H1 (cell line): ENCODE results near the gene PRDM15. TPM values are rescaled to one million over a fixed set of nuclear protein-coding genes. Genes with fewer than 3 reads are reported as not detected.

Experiments
- CTCF ChIA-PET: fragments of 300-600 bp; sonication (Branson Sonifier 250); formaldehyde crosslinking; loops from one replicate; lab custom pipeline; 2021; ENCODE audit not compliant: partially characterized antibody; lab: Charles Lee
- POLR2A ChIA-PET: fragments of 300-600 bp; sonication (Branson Sonifier 250); formaldehyde crosslinking; loops from one replicate; lab custom pipeline; 2021; ENCODE audit warnings: inconsistent platforms; ENCODE audit not compliant: partially characterized antibody; lab: Charles Lee
- DNase-seq, 2 experiments: peaks; one replicate each; pipeline versions ENCODE4 v3.0.0 to v3.0.0-alpha.2; 2010 to 2022; ENCODE audit warnings: low spot score in 2 of 2, low read depth in 1 of 2, mixed read lengths in 1 of 2
- FAIRE-seq: peaks from 2 replicates; lab custom pipeline; 2011; peaks lifted over from hg19 to GRCh38; lab: Jason Lieb, UNC
- H2AFZ ChIP-seq: 2 replicates; pipeline ENCODE4 v1.8.1; 2012; ENCODE audit warnings: low read length, inconsistent platforms
- H2AK5ac ChIP-seq: 2 replicates; pipeline ENCODE4 v1.6.1; 2013; ENCODE audit warnings: low read depth, low read length
- H2BK120ac ChIP-seq: replicated peaks from 2 replicates; pipeline ENCODE3; 2013; ENCODE audit warnings: low read depth, low read length, inconsistent platforms
- H2BK12ac ChIP-seq: 2 replicates; pipeline ENCODE4 v1.6.1; 2013; ENCODE audit warnings: low read depth, low read length
- H2BK15ac ChIP-seq: 2 replicates; pipeline ENCODE4 v1.6.1; 2013; ENCODE audit warnings: low read length
- H2BK20ac ChIP-seq: 2 replicates; pipeline ENCODE4 v1.6.1; 2013; ENCODE audit warnings: low read length
- H2BK5ac ChIP-seq: 2 replicates; pipeline ENCODE4 v1.6.1; 2013; ENCODE audit warnings: low read depth, low read length
- H3K14ac ChIP-seq: 2 replicates; pipeline ENCODE4 v1.6.1; 2013; ENCODE audit warnings: inconsistent platforms; ENCODE audit not compliant: insufficient read length
- H3K18ac ChIP-seq: 2 replicates; pipeline ENCODE4 v1.6.1; 2013; ENCODE audit warnings: low read length; ENCODE audit errors: extremely low read depth
- H3K23ac ChIP-seq: 2 replicates; pipeline ENCODE4 v1.6.1; 2013; ENCODE audit warnings: inconsistent platforms; ENCODE audit not compliant: insufficient read length
- H3K23me2 ChIP-seq: 2 replicates; pipeline ENCODE4 v1.6.1; 2013; ENCODE audit warnings: low read depth, low read length
- H3K27ac ChIP-seq: 2 replicates; pipeline ENCODE4 v1.6.1; 2011; ENCODE audit warnings: low read depth, low read length, inconsistent platforms
- H3K27me3 ChIP-seq, 4 experiments: replicated peaks in 1 of 4; 1 replicate in 1 of 4; 2 replicates in 3 of 4; pipeline versions ENCODE4 v1.6.1 to v1.8.1; 2011 to 2013; ENCODE audit warnings: low read length in 3 of 4, mild to moderate bottlenecking in 3 of 4, inconsistent platforms in 2 of 4, mixed read lengths in 2 of 4, moderate library complexity in 1 of 4; ENCODE audit not compliant: control insufficient read depth in 3 of 4, insufficient read depth in 3 of 4; ENCODE audit errors: extremely low read depth in 1 of 4
- H3K36me3 ChIP-seq, 4 experiments: 2 replicates each; pipeline versions ENCODE4 v1.6.1 to v1.8.1; 2011 to 2013; ENCODE audit warnings: mild to moderate bottlenecking in 4 of 4, low read length in 3 of 4, moderate library complexity in 2 of 4, control low read depth in 1 of 4, inconsistent platforms in 1 of 4; ENCODE audit not compliant: insufficient read depth in 4 of 4, control insufficient read depth in 2 of 4
- H3K4ac ChIP-seq: replicated peaks from 2 replicates; pipeline ENCODE3; 2013; ENCODE audit warnings: low read length, low read depth, mixed read lengths, inconsistent platforms; ENCODE audit not compliant: insufficient read length
- H3K4me1 ChIP-seq, 4 experiments: replicated peaks in 1 of 4; 1 replicate in 1 of 4; 2 replicates in 3 of 4; pipeline versions ENCODE4 v1.6.1 to v1.8.1; 2011 to 2013; ENCODE audit warnings: low read length in 3 of 4, inconsistent platforms in 2 of 4, mixed read lengths in 1 of 4; ENCODE audit not compliant: insufficient read depth in 4 of 4, control insufficient read depth in 3 of 4
- H3K4me2 ChIP-seq, 2 experiments: 2 replicates each; pipeline versions ENCODE4 v1.6.1 to v1.8.1; 2011 to 2013; ENCODE audit warnings: low read depth in 2 of 2, low read length in 2 of 2, control low read depth in 1 of 2, inconsistent platforms in 1 of 2, mild to moderate bottlenecking in 1 of 2; ENCODE audit not compliant: insufficient read depth in 1 of 2
- H3K4me3 ChIP-seq, 4 experiments: fragments of 200-600, 300-600 bp in 1 of 4; sonication (generic), shearing (Covaris generic), sonication (Bioruptor Twin) in 1 of 4; 2 replicates each; pipeline versions ENCODE4 v1.5.1 to v1.8.1; 2011 to 2016; ENCODE audit warnings: low read length in 4 of 4, low read depth in 3 of 4, control low read depth in 2 of 4, inconsistent platforms in 2 of 4, mild to moderate bottlenecking in 2 of 4, mixed read lengths in 1 of 4, moderate library complexity in 1 of 4; ENCODE audit not compliant: insufficient read depth in 2 of 4; ENCODE audit errors: extremely low read depth in 1 of 4
- H3K56ac ChIP-seq: replicated peaks from 2 replicates; pipeline ENCODE3; 2013; ENCODE audit warnings: low read depth, mild to moderate bottlenecking, mixed read lengths, low read length, inconsistent platforms; ENCODE audit not compliant: insufficient read length
- H3K79me1 ChIP-seq: 2 replicates; pipeline ENCODE4 v1.6.1; 2013; ENCODE audit warnings: low read depth, low read length, control low read depth
- H3K79me2 ChIP-seq, 2 experiments: 2 replicates each; pipeline versions ENCODE4 v1.6.1 to v1.8.1; 2012 to 2013; ENCODE audit warnings: low read length in 2 of 2, mild to moderate bottlenecking in 2 of 2, inconsistent platforms in 1 of 2; ENCODE audit not compliant: insufficient read depth in 2 of 2, control insufficient read depth in 1 of 2
- H3K9ac ChIP-seq, 4 experiments: replicated peaks in 1 of 4; 1 replicate in 1 of 4; 2 replicates in 3 of 4; pipeline versions ENCODE4 v1.6.1 to v1.8.1; 2011 to 2013; ENCODE audit warnings: low read depth in 3 of 4, low read length in 3 of 4, control low read depth in 2 of 4, mild to moderate bottlenecking in 2 of 4, moderate library complexity in 2 of 4, inconsistent platforms in 1 of 4; ENCODE audit errors: extremely low read depth in 1 of 4
- H3K9me3 ChIP-seq, 2 experiments: 2 replicates each; pipeline versions ENCODE4 v1.6.1 to v1.8.1; 2012 to 2013; ENCODE audit warnings: mild to moderate bottlenecking in 2 of 2, moderate library complexity in 2 of 2, control low read depth in 1 of 2, inconsistent platforms in 1 of 2, low read depth in 1 of 2, low read length in 1 of 2, mixed read lengths in 1 of 2; ENCODE audit not compliant: insufficient read depth in 2 of 2
- H4K20me1 ChIP-seq, 2 experiments: replicated peaks in 1 of 2; 2 replicates each; pipeline versions ENCODE3 to v1.8.1; 2011 to 2013; ENCODE audit warnings: inconsistent platforms in 2 of 2, low read length in 2 of 2, mild to moderate bottlenecking in 1 of 2; ENCODE audit not compliant: insufficient read depth in 2 of 2, control insufficient read depth in 1 of 2
- H4K5ac ChIP-seq: 2 replicates; pipeline ENCODE4 v1.6.1; 2013; ENCODE audit warnings: low read length, low read depth, mixed read lengths, inconsistent platforms; ENCODE audit not compliant: insufficient read length
- H4K8ac ChIP-seq: 2 replicates; pipeline ENCODE4 v1.8.0; 2013; ENCODE audit warnings: mild to moderate bottlenecking, moderate library complexity, low read length, inconsistent platforms; ENCODE audit not compliant: insufficient read depth; ENCODE audit errors: extremely low read depth
- H4K91ac ChIP-seq: replicated peaks from 2 replicates; pipeline ENCODE3; 2013; ENCODE audit warnings: low read length, mixed read lengths, inconsistent platforms; ENCODE audit not compliant: insufficient read length
- BACH1 ChIP-seq: IDR thresholded peaks from 2 replicates; pipeline ENCODE4 v1.6.1; 2012; ENCODE audit warnings: low read length, improper control_type of control experiment
- EP300 ChIP-seq, 2 experiments: IDR thresholded peaks; 1 replicate in 1 of 2; 2 replicates in 1 of 2; pipeline ENCODE4 v1.6.1; 2011 to 2012; ENCODE audit warnings: low read depth in 2 of 2, low read length in 2 of 2, mild to moderate bottlenecking in 2 of 2, borderline replicate concordance in 1 of 2, inconsistent platforms in 1 of 2, moderate library complexity in 1 of 2
- HDAC6 ChIP-seq: IDR thresholded peaks from one replicate; pipeline ENCODE4 v1.7.1; 2012; ENCODE audit warnings: low read depth, mild to moderate bottlenecking, inconsistent platforms, low read length, moderate library complexity
- KDM1A ChIP-seq: fragments of 200-600, 300-600 bp; sonication (generic); IDR thresholded peaks from 2 replicates; pipeline ENCODE4 v1.7.1; 2016; ENCODE audit warnings: mild to moderate bottlenecking, low read length, borderline replicate concordance
- MAFK ChIP-seq: IDR thresholded peaks from 2 replicates; pipeline ENCODE4 v1.6.1; 2012; ENCODE audit warnings: low read depth, mild to moderate bottlenecking, improper control_type of control experiment, low read length
- MAX ChIP-seq: IDR thresholded peaks from 2 replicates; pipeline ENCODE4 v1.6.1; 2012; ENCODE audit warnings: inconsistent platforms
- NANOG ChIP-seq: IDR thresholded peaks from 2 replicates; pipeline ENCODE4 v1.6.1; 2011; ENCODE audit warnings: low read length, low read depth, mild to moderate bottlenecking, inconsistent platforms; ENCODE audit not compliant: insufficient read depth, poor library complexity, severe bottlenecking
- POU5F1 ChIP-seq: IDR thresholded peaks from 2 replicates; pipeline ENCODE4 v1.6.1; 2011; ENCODE audit warnings: low read depth, mild to moderate bottlenecking, low read length, moderate library complexity
- SAP30 ChIP-seq: fragments of 300-600 bp; sonication (generic); IDR thresholded peaks from 2 replicates; pipeline ENCODE4 v1.7.1; 2012; ENCODE audit warnings: low read length, moderate library complexity, mild to moderate bottlenecking, inconsistent platforms; ENCODE audit not compliant: insufficient read depth, insufficient replicate concordance
- SIN3A ChIP-seq, 2 experiments: IDR thresholded peaks in 1 of 2; conservative IDR thresholded peaks in 1 of 2; 2 replicates each; pipeline ENCODE4 v1.6.1; 2011 to 2012; ENCODE audit warnings: low read length in 2 of 2, improper control_type of control experiment in 1 of 2, low read depth in 1 of 2, mild to moderate bottlenecking in 1 of 2
- SP4 ChIP-seq: IDR thresholded peaks from 2 replicates; pipeline ENCODE4 v1.6.1; 2012; ENCODE audit warnings: low read length, inconsistent platforms
- SRF ChIP-seq: IDR thresholded peaks from 2 replicates; pipeline ENCODE4 v1.6.1; 2011; ENCODE audit warnings: mild to moderate bottlenecking, low read depth, low read length, moderate library complexity
- TCF12 ChIP-seq: IDR thresholded peaks from 2 replicates; pipeline ENCODE4 v1.6.1; 2011; ENCODE audit warnings: low read depth, mild to moderate bottlenecking, low read length
- WGBS, 2 experiments: shearing (Covaris generic) in 1 of 2; methylation state at CpG; one replicate each; pipeline versions ENCODE4 v1.1.6 to v1.1.7; 2013 to 2015; ENCODE audit warnings: low lambda C conversion rate in 2 of 2, mixed read lengths in 2 of 2, inconsistent platforms in 1 of 2, low coverage in 1 of 2, missing lambda C conversion rate in 1 of 2; ENCODE audit not compliant: insufficient replicate concordance in 2 of 2, insufficient coverage in 1 of 2, insufficient read length in 1 of 2; ENCODE audit errors: extremely low coverage in 1 of 2, missing lambda C conversion rate in 1 of 2; 5-methylcytosine and 5-hydroxymethylcytosine counted together
- polyA plus RNA-seq, 7 experiments: library from polyadenylated mRNA; depleted of rRNA in 3 of 7; stranded (reverse) in 5 of 7; unstranded in 2 of 7; fragments of >200 nt in 5 of 7; fragments of 200-250 nt in 2 of 7; gene quantifications; 1 replicate in 5 of 7; 2 replicates in 1 of 7; 4 replicates in 1 of 7; pipeline versions ENCODE4 v1.2.1 to v1.2.3, GENCODE V29; 2011 to 2013; ENCODE audit warnings: missing spikeins in 2 of 7, mixed read lengths in 2 of 7
- total RNA-seq: library from RNA; stranded (reverse); fragmentation: NEBNext Ultra II Directional; extraction: Animal tissue kit (Norgen Biotek cat#: 25700); gene quantifications from 2 replicates; pipeline ENCODE4 v1.2.1, GENCODE V29; 2021

The PRDM15 gene
- total and polyA plus RNA-seq, 2 of the 8 experiments (the other 6 are each of a cell fraction or from before 2014, with no cell fraction given): 9.7 to 10.5 TPM

- Histone ChIP-seq H3K4me1 (peaks cover 0 to 2% (median 0%) of the 10 kb centered on the region in 4 experiments; a peak in 1 of 7 replicates), H3K56ac (no peak overlapping the region), H3K18ac (no peak overlapping the region), H4K8ac (no peak overlapping the region), H2BK20ac (no peak overlapping the region), H3K79me1 (peaks cover 2% of the 10 kb centered on the region; the same call in 1 of the 2 replicates), H3K9me3 (peaks cover 0 to 2% of the 10 kb centered on the region in 2 experiments; a peak in 1 of 4 replicates), H3K79me2 (no peaks in the 10 kb centered on the region), H2AK5ac (no peak overlapping the region), H3K4ac (no peak overlapping the region), H2BK15ac (no peak overlapping the region), H3K14ac (no peak overlapping the region), H2BK120ac (no peak overlapping the region), H3K27me3 (no peaks in the 10 kb centered on the region), H2AFZ (no peak overlapping the region), H3K23ac (no peak overlapping the region), H2BK12ac (no peak overlapping the region), H4K5ac (no peak overlapping the region), H4K91ac (no peak overlapping the region), H3K23me2 (peaks cover 3% of the 10 kb centered on the region; the same call in 1 of the 2 replicates), H3K4me3 (no peak overlapping the region), H2BK5ac (no peak overlapping the region), H3K27ac (no peak overlapping the region), H3K36me3 (peaks cover 0 to 3% (median 1%) of the 10 kb centered on the region in 4 experiments; a peak in 5 of 8 replicates), H4K20me1 (peaks cover 2 to 9% of the 10 kb centered on the region in 2 experiments), H3K4me2 (no peak overlapping the region), H3K9ac (no peak overlapping the region)
- DNase-seq (no peak), FAIRE-seq (no peak)
- CTCF ChIA-PET: interaction anchor here (0.7 to 2.7 kb wide), 4 partner anchors 7 to 211 kb away, joined by 3 to 14 read pairs (median 8); no protein-coding TSS in a partner anchor
- POLR2A ChIA-PET: interaction anchor here (1.2 kb wide), 1 partner anchor 8 kb away, joined by 3 read pairs; no protein-coding TSS in a partner anchor
- WGBS, 2 experiments: 88% methylated on average over 12 of the region's 12 CpGs; no CpG with 5 or more reads in 1 of the 2 experiments
- TF ChIP-seq TCF12: no peak
- TF ChIP-seq EP300 (IDR thresholded peaks at IDR 0.05; ENCODE audit: borderline replicate concordance in 1 of 2, low read depth in 2 of 2, low read length in 2 of 2): no peak
- no peak for TF ChIP-seq MAX
- TF ChIP-seq NANOG: no peak
- TF ChIP-seq SRF: no peak
- TF ChIP-seq MAFK: no peak
- no peak for TF ChIP-seq BACH1
- TF ChIP-seq SAP30: no peak
- no peak for TF ChIP-seq SIN3A (conservative IDR thresholded peaks at IDR 0.05 in 1 of 2, IDR thresholded peaks at IDR 0.05 in 1 of 2; ENCODE audit: low read depth in 1 of 2, low read length in 2 of 2)
- no peak for TF ChIP-seq HDAC6
- no peak for TF ChIP-seq SP4
- TF ChIP-seq POU5F1: no peak
- TF ChIP-seq KDM1A: no peak
Measured at GRCh38 chr21:41823906-41824305, 55.2 kb downstream of the PRDM15 start.
